ENCODE measurements around the gene ARFGEF2.
"Not testable (repeated sequence)": the region's sequence is repeated elsewhere in the genome, so short reads cannot be mapped to it uniquely, and the experiment has no call there.

Gene ARFGEF2

GRCh38 chr20:49078310-49078709, 156.8 kb downstream of the ARFGEF2 start:
- no peak for DNase-seq (ENCODE audit: low spot score)

GRCh38 chr20:49082295-49082694, 160.8 kb downstream of the ARFGEF2 start:
- not testable (repeated sequence) for DNase-seq (ENCODE audit: low spot score)
